Caco-2 (cell line): ENCODE measurements around the gene PLXNB2. TPM values are rescaled to one million over a fixed set of nuclear protein-coding genes. Genes with fewer than 3 reads are reported as not detected.
A peak's percentile ranks its signal among the peaks of the same experiment; 100 is the strongest.
"Not testable (repeated sequence)": the region's sequence is repeated elsewhere in the genome, so short reads cannot be mapped to it uniquely, and the experiment has no call there.

ENCODE experiments used
- BruUV-seq: library from RNA; stranded (reverse); fragments of 400-500 nt; replicated peaks from 2 replicates; lab custom pipeline; 2021; lab: Mats Ljungman, UMichigan
- CTCF ChIA-PET: fragments of 300-600 bp; sonication (Branson Sonifier 250); formaldehyde crosslinking; loops from one replicate; lab custom pipeline; 2022; ENCODE audit warnings: antibody characterized with exemption; lab: Charles Lee
- POLR2A ChIA-PET: fragments of 300-600 bp; sonication (Branson Sonifier 250); formaldehyde crosslinking; loops from one replicate; lab custom pipeline; 2022; ENCODE audit warnings: antibody characterized with exemption; lab: Charles Lee
- DNase-seq, 2 experiments: peaks; one replicate each; pipeline versions ENCODE4 v3.0.0 to v3.0.0-alpha.2; 2020 to 2022
- H3K27me3 ChIP-seq: replicated peaks from 2 replicates; pipeline ENCODE4 v1.6.0; 2011; ENCODE audit warnings: low read length; ENCODE audit not compliant: control insufficient read depth, insufficient read depth
- H3K36me3 ChIP-seq: 2 replicates; pipeline ENCODE4 v1.5.1; 2011; ENCODE audit warnings: low read length; ENCODE audit not compliant: control insufficient read depth, insufficient read depth
- H3K4me1 ChIP-seq: fragments of 250-450 bp; sonication (Bioruptor Pico); 2 replicates; pipeline ENCODE4 v1.5.1; 2020; ENCODE audit warnings: mild to moderate bottlenecking
- H3K4me3 ChIP-seq: 2 replicates; pipeline ENCODE4 v1.5.1; 2011; ENCODE audit warnings: low read depth, mild to moderate bottlenecking, control low read depth, low read length
- H3K9me3 ChIP-seq: fragments of 250-450 bp; sonication (Bioruptor Pico); 2 replicates; pipeline ENCODE4 v1.5.1; 2020; ENCODE audit warnings: mild to moderate bottlenecking, moderate library complexity
- H3K27ac Mint-ChIP-seq: one replicate; pipeline ENCODE4 v1.8.0; 2022; ENCODE audit warnings: mixed read lengths; ENCODE audit not compliant: unreplicated experiment
- H3K27me3 Mint-ChIP-seq: one replicate; pipeline ENCODE4 v1.8.0; 2022; ENCODE audit warnings: mixed read lengths; ENCODE audit not compliant: insufficient read depth, unreplicated experiment
- H3K36me3 Mint-ChIP-seq: one replicate; pipeline ENCODE4 v1.8.0; 2022; ENCODE audit warnings: mild to moderate bottlenecking, mixed read lengths; ENCODE audit not compliant: insufficient read depth, unreplicated experiment
- H3K4me1 Mint-ChIP-seq: one replicate; pipeline ENCODE4 v1.8.0; 2022; ENCODE audit warnings: low read depth, mixed read lengths; ENCODE audit not compliant: unreplicated experiment
- H3K4me3 Mint-ChIP-seq: one replicate; pipeline ENCODE4 v1.8.0; 2022; ENCODE audit warnings: mild to moderate bottlenecking, moderate library complexity, mixed read lengths; ENCODE audit not compliant: unreplicated experiment
- H3K9me3 Mint-ChIP-seq: one replicate; pipeline ENCODE4 v1.8.0; 2022; ENCODE audit warnings: mixed read lengths; ENCODE audit not compliant: unreplicated experiment
- CTCF ChIP-seq, 2 experiments: fragments of 200-600 bp in 1 of 2; IDR thresholded peaks; 1 replicate in 1 of 2; 2 replicates in 1 of 2; pipeline versions ENCODE4 v1.5.1 to v1.8.0; 2011 to 2022; ENCODE audit warnings: antibody characterized with exemption in 1 of 2, control low read depth in 1 of 2, inconsistent platforms in 1 of 2, low read depth in 1 of 2, low read length in 1 of 2, mild to moderate bottlenecking in 1 of 2, moderate library complexity in 1 of 2; ENCODE audit not compliant: insufficient read depth in 1 of 2, severe bottlenecking in 1 of 2, unreplicated experiment in 1 of 2
- intact Hi-C: fragments of 100-400 bp; cut with micrococcal nuclease; formaldehyde crosslinking; loops from one replicate; pipeline ENCODE4 v1.10.0; 2022; ENCODE audit not compliant: unreplicated experiment
- total RNA-seq: library from RNA; stranded (reverse); gene quantifications from 2 replicates; pipeline ENCODE4 v1.2.3, GENCODE V29; 2022

Gene PLXNB2
- total RNA-seq, 1 experiment from 2014 or later, result 260 TPM

- no peak overlapping the region for H3K27ac Mint-ChIP-seq
- Histone ChIP-seq H3K4me3 (no peak overlapping the region), H3K36me3 (peaks cover 8% of the 10 kb centered on the region), H3K9me3 (no peaks in the 10 kb centered on the region), H3K4me1 (peaks cover 13% of the 10 kb centered on the region), H3K27me3 (no peaks in the 10 kb centered on the region)
- no peaks in the 10 kb centered on the region for H3K4me1 Mint-ChIP-seq
- no peak for DNase-seq
- POLR2A ChIA-PET, result no interaction called here
- intact Hi-C loops, result loop anchor here (5.0 kb wide), 2 partner anchors 53 to 68 kb away; partner anchors contain the start of genes DENND6B and PPP6R2
- BruUV-seq, result no TSS peak
- H3K27me3 Mint-ChIP-seq, result no peaks in the 10 kb centered on the region
- no peak overlapping the region for H3K4me3 Mint-ChIP-seq
- peaks cover 74% of the 10 kb centered on the region for H3K36me3 Mint-ChIP-seq
- no peaks in the 10 kb centered on the region for H3K9me3 Mint-ChIP-seq
- CTCF ChIA-PET, result no interaction called here
- no peak for TF ChIP-seq CTCF (IDR thresholded peaks at IDR 0.05; ENCODE audit: insufficient read depth in 1 of 2, low read depth in 1 of 2, low read length in 1 of 2, severe bottlenecking in 1 of 2, unreplicated experiment in 1 of 2)
These were observed 32.7 kb downstream of the PLXNB2 start for GRCh38 chr22:50274771-50275170.

- TF ChIP-seq CTCF (IDR thresholded peaks at IDR 0.05; ENCODE audit: insufficient read depth in 1 of 2, low read depth in 1 of 2, low read length in 1 of 2, severe bottlenecking in 1 of 2, unreplicated experiment in 1 of 2), result peak; percentile 25 to 37
- no peaks in the 10 kb centered on the region for H3K9me3 ChIP-seq
- BruUV-seq, result no TSS peak
- no peaks in the 10 kb centered on the region for H3K9me3 Mint-ChIP-seq
- H3K27me3 ChIP-seq, result no peaks in the 10 kb centered on the region
- peak in 1 of 2 experiments; percentile 59 for DNase-seq
- no peak overlapping the region for H3K4me3 ChIP-seq
- ChIA-PET POLR2A (no interaction called here), CTCF (interaction anchor here (1.0 kb wide), 1 partner anchor 52 kb away, joined by 4 read pairs; the partner anchor contains the start of gene DENND6B)
- H3K36me3 ChIP-seq, result peaks cover 7% of the 10 kb centered on the region
- peaks cover 16% of the 10 kb centered on the region for H3K4me1 ChIP-seq
- H3K36me3 Mint-ChIP-seq, result peaks cover 69% of the 10 kb centered on the region
- H3K4me3 Mint-ChIP-seq, result no peak overlapping the region
- intact Hi-C loops, result loop anchor here (5.0 kb wide), 2 partner anchors 53 to 68 kb away; partner anchors contain the start of genes DENND6B and PPP6R2
- H3K4me1 Mint-ChIP-seq, result no peaks in the 10 kb centered on the region
- H3K27me3 Mint-ChIP-seq, result no peaks in the 10 kb centered on the region
- peak overlapping the region; percentile 38 for H3K27ac Mint-ChIP-seq
These were observed 33.1 kb downstream of the PLXNB2 start for GRCh38 chr22:50274311-50274710.

- H3K4me1 Mint-ChIP-seq, H3K9me3 ChIP-seq, H3K4me3 Mint-ChIP-seq, H3K9me3 Mint-ChIP-seq, POLR2A ChIA-PET, H3K4me3 ChIP-seq, H3K27me3 Mint-ChIP-seq, H3K27me3 ChIP-seq, BruUV-seq, H3K36me3 ChIP-seq, DNase-seq: not testable (repeated sequence)
- Mint-ChIP-seq H3K36me3 (peaks cover 64% of the 10 kb centered on the region), H3K27ac (peak overlapping the region; percentile 38)
- CTCF ChIA-PET, result interaction anchor here (0.6 to 1.0 kb wide), 2 partner anchors 9 to 53 kb away, joined by 4 read pairs; partner anchors contain the start of gene DENND6B
- H3K4me1 ChIP-seq, result peaks cover 16% of the 10 kb centered on the region
- intact Hi-C loops, result loop anchor here (5.0 kb wide), 2 partner anchors 54 to 69 kb away; partner anchors contain the start of genes DENND6B and PPP6R2
These were observed 33.7 kb downstream of the PLXNB2 start for GRCh38 chr22:50273781-50274180.

GRCh38 chr22:50273352-50273751 is 34.1 kb downstream of the PLXNB2 start:
- H3K4me1 ChIP-seq, result peaks cover 16% of the 10 kb centered on the region
- CTCF ChIA-PET, result interaction anchor here (0.6 to 1.0 kb wide), 2 partner anchors 9 to 53 kb away, joined by 4 read pairs; partner anchors contain the start of gene DENND6B
- intact Hi-C loops, result loop anchor here (5.0 kb wide), 2 partner anchors 54 to 69 kb away; partner anchors contain the start of genes DENND6B and PPP6R2
- H3K36me3 ChIP-seq, H3K9me3 Mint-ChIP-seq, BruUV-seq, POLR2A ChIA-PET, H3K27ac Mint-ChIP-seq, H3K9me3 ChIP-seq, H3K4me1 Mint-ChIP-seq, H3K27me3 Mint-ChIP-seq, DNase-seq, H3K27me3 ChIP-seq, H3K4me3 Mint-ChIP-seq, H3K4me3 ChIP-seq: not testable (repeated sequence)
- peaks cover 60% of the 10 kb centered on the region for H3K36me3 Mint-ChIP-seq
